Measurements from ENCODE around the gene PER1.

Gene PER1, protein sequence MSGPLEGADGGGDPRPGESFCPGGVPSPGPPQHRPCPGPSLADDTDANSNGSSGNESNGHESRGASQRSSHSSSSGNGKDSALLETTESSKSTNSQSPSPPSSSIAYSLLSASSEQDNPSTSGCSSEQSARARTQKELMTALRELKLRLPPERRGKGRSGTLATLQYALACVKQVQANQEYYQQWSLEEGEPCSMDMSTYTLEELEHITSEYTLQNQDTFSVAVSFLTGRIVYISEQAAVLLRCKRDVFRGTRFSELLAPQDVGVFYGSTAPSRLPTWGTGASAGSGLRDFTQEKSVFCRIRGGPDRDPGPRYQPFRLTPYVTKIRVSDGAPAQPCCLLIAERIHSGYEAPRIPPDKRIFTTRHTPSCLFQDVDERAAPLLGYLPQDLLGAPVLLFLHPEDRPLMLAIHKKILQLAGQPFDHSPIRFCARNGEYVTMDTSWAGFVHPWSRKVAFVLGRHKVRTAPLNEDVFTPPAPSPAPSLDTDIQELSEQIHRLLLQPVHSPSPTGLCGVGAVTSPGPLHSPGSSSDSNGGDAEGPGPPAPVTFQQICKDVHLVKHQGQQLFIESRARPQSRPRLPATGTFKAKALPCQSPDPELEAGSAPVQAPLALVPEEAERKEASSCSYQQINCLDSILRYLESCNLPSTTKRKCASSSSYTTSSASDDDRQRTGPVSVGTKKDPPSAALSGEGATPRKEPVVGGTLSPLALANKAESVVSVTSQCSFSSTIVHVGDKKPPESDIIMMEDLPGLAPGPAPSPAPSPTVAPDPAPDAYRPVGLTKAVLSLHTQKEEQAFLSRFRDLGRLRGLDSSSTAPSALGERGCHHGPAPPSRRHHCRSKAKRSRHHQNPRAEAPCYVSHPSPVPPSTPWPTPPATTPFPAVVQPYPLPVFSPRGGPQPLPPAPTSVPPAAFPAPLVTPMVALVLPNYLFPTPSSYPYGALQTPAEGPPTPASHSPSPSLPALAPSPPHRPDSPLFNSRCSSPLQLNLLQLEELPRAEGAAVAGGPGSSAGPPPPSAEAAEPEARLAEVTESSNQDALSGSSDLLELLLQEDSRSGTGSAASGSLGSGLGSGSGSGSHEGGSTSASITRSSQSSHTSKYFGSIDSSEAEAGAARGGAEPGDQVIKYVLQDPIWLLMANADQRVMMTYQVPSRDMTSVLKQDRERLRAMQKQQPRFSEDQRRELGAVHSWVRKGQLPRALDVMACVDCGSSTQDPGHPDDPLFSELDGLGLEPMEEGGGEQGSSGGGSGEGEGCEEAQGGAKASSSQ (N-terminal part only)

GRCh38 chr17:8152112-8152775 lies at the start of gene PER1:
TSS of gene PER1 (minus strand) at chr17:8152404. CDS start at chr17:8150706, 1,698 bp downstream.
- peak within 1 kb of the TSS; percentile 82 for H3K4me3 ChIP-seq (replicated peaks; ENCODE audit: low read depth, low read length)
- peak; percentile 82 for DNase-seq (ENCODE audit: extremely low read depth, low read depth)
- TF ChIP-seq, protein P1, sequence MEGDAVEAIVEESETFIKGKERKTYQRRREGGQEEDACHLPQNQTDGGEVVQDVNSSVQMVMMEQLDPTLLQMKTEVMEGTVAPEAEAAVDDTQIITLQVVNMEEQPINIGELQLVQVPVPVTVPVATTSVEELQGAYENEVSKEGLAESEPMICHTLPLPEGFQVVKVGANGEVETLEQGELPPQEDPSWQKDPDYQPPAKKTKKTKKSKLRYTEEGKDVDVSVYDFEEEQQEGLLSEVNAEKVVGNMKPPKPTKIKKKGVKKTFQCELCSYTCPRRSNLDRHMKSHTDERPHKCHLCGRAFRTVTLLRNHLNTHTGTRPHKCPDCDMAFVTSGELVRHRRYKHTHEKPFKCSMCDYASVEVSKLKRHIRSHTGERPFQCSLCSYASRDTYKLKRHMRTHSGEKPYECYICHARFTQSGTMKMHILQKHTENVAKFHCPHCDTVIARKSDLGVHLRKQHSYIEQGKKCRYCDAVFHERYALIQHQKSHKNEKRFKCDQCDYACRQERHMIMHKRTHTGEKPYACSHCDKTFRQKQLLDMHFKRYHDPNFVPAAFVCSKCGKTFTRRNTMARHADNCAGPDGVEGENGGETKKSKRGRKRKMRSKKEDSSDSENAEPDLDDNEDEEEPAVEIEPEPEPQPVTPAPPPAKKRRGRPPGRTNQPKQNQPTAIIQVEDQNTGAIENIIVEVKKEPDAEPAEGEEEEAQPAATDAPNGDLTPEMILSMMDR (IDR thresholded peaks at IDR 0.05; ENCODE audit: low read depth, low read length, missing control alignments): no peak

DNA sequence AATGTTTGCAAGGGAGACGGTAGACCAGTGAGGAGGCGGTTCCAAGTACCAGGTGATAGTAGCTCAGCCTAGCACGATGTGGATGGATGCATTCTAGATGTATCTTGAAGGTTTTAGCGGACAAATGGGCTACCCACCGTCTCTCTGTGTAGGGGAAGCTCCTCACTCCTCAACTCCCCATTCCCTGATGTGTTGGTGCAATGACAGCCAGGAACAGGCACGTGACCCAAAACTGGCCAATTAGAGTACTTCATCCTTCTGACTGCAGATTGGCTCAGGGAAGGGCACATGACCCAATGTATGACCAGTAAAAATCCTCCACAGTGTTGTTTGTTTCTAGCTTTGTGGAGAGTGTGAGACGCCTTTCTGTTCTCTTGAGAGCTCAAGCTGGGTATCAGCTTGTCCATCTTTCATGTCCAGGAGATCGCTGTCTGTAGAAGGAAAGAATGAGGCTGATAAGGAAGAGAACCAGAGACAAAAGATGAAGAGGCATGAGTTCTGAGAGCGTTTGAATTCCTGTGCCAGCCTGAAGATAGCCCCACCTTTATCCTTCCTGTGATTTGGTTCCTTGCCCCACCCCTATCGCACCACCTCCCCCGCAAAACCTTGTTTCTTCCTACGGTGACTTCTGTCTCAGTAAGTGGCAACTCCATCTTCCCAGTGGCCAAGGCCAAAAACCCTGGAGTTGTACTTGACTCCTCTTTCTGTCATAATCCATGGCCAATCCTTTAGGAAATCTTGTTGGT lies 40.0 kb upstream of the PER1 start:
- peak; percentile 86 for DNase-seq (ENCODE audit: extremely low read depth, low read depth)
- TF ChIP-seq, protein P1 (IDR thresholded peaks at IDR 0.05; ENCODE audit: low read depth, low read length, missing control alignments): no peak
- H3K4me3 ChIP-seq (replicated peaks; ENCODE audit: low read depth, low read length): peak overlapping the region; percentile 15

GRCh38 chr17:8190506-8190905 lies 38.3 kb upstream of the PER1 start:
- DNase-seq (ENCODE audit: extremely low read depth, low read depth): no peak
- TF ChIP-seq, protein P1 (IDR thresholded peaks at IDR 0.05; ENCODE audit: low read depth, low read length, missing control alignments): no peak
- peak overlapping the region; percentile 69 for H3K4me3 ChIP-seq (replicated peaks; ENCODE audit: low read depth, low read length)

GRCh38 chr17:8189711-8190477 lies 37.7 kb upstream of the PER1 start, which contains the start of gene BORCS6:
TSS of gene BORCS6 (minus strand) at chr17:8190180. CDS start at chr17:8190140, 40 bp downstream.
- TF ChIP-seq, protein P1 (IDR thresholded peaks at IDR 0.05; ENCODE audit: low read depth, low read length, missing control alignments): no peak
- peak; percentile 96 for DNase-seq (ENCODE audit: extremely low read depth, low read depth)
- peak within 1 kb of the TSS; percentile 69 for H3K4me3 ChIP-seq (replicated peaks; ENCODE audit: low read depth, low read length)

GRCh38 chr17:8189041-8189710 lies 37.0 kb upstream of the PER1 start:
- TF ChIP-seq, protein P1 (IDR thresholded peaks at IDR 0.05; ENCODE audit: low read depth, low read length, missing control alignments): no peak
- no peak for DNase-seq (ENCODE audit: extremely low read depth, low read depth)
- peak overlapping the region; percentile 69 for H3K4me3 ChIP-seq (replicated peaks; ENCODE audit: low read depth, low read length)
